NCI-H774 (cell line): ENCODE measurements around the gene CTNND1.

Source experiments
- DNase-seq: peaks from one replicate; lab custom pipeline; 2025; lab: John Stamatoyannopoulos, UW

Gene CTNND1

DNA sequence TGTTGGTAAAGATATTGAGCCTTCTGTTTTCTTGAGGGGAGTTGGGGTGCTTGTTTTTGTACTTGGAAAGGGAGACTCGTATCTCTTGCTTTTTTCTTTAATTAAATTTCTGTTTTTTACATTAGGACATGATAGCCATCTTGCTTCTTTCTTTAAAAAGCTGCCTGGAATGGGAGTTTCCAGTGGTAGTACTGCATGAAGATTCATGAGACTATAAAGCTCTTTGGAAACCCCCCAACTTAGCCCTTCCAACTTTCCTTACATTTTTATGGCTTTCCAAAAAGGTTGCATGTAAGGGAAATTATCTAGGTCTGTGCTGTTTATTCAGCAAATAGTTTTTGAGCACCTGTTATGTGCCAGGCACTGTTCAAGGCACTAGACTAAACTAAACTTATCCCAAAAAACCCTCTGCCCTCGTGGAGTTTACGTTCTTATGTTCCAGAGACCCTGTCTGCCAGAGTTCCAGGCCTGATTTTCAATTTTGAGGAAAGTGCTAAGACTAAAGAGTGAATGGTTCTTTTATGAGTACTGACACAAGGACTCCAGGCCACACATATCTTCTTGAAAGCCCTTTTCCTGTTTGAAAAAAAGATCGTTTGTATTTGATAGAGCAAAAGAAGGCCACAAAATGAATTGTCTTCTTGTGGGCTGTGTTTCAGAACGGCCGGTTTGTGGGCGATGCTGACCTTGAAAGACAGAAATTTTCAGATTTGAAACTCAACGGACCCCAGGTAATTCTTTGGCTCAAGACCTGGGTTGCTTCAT, 31.9 kb downstream of the CTNND1 start:
- no peak for DNase-seq

- no peak for DNase-seq
Observed at GRCh38 chr11:57798905-57799559, 37.4 kb downstream of the CTNND1 start.

GRCh38 chr11:57800444-57801182, 39.0 kb downstream of the CTNND1 start:
- DNase-seq = peak; percentile 89

DNA sequence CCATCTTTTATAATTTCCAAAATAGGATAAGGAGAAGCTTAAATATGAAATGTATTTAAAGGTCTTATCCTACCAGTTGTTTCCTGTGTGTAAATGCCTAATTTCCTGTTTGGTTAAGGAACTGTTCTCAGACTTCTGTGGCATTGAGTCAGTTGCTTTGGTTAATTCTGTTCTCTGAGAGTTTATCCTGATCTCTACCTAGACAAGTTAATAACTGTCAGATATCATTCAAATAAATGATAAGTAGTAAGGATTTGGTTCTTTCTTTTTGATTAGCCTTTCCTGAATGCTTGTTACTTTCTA, 39.5 kb downstream of the CTNND1 start:
- DNase-seq = no peak

DNA sequence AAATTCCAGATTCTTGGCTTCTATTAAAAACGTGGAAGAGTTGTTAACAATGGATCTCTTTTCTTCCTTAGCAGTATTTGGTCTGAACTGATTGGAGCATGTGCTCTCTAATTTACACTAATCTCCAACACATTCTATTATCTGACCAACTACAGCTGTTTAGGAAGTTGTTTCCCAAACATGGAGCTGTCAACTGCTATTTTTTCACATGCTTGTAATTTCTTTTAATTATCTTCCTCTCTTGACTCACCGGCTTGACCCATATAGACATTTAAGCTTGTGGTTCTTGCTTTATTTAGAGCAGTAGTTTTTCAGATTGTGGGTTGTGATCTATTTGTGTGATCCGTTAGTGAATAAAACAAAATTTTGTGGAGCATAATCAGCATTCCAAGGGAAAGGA, 40.8 kb downstream of the CTNND1 start:
- DNase-seq = no peak

DNA sequence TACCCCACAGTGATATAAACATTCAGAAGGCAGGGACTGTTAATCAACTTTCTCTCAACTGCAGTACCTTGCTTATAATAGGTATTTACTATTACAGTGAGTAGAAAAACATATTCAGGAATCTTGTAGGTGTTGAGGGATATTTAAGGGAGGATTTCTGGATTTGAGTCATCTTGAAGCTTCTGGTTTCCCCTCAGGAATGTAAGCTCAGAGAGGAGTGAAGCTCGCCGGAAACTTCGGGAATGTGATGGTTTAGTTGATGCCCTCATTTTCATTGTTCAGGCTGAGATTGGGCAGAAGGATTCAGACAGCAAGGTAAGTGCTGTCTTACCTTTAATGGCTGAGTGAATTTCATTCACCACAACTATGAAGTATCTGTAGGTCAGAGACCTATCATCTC, 42.9 kb downstream of the CTNND1 start:
- DNase-seq = no peak

- DNase-seq = no peak
Observed at GRCh38 chr11:57805780-57806179, 44.2 kb downstream of the CTNND1 start.

DNA sequence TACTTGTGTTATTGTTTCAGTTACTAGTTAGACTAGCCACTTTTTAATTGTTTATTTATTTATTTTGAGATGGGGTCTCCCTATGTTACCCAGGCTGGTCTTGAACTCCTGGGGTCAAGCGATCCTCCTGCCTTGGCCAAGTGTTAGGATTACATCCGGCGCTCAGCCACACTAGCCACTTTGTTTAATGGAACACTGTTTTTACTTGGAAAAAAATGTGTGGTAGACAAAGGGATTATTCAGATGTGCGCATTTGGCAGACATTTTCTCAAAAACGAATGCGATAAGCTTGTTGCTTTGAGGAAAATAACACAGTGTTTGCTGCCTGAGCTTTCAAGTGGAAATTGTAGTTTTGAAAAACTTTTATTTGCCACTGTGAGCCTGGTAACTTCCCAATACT, 51.0 kb downstream of the CTNND1 start:
- DNase-seq = no peak

DNA sequence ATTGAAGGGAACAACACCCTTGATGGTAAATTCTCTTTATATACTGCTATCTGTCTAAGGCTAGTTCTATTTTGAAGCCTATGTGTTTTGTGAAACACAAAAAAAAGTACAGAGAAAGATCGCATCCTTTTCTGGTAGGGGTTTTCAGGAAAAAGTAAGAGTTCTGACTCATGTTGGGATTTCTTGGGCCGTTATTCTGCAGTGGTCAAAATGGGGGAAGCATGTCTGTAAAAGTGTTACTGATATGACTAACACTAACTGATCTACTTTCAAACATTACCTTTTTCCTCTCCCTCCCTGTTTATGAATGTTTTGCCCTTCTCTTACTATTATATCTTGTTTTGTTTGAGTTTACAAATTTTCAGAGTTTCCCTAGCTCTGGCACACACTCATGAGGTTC, 53.9 kb downstream of the CTNND1 start:
- no peak for DNase-seq

GRCh38 chr11:57815877-57816276, 54.3 kb downstream of the CTNND1 start:
- DNase-seq = no peak

DNA sequence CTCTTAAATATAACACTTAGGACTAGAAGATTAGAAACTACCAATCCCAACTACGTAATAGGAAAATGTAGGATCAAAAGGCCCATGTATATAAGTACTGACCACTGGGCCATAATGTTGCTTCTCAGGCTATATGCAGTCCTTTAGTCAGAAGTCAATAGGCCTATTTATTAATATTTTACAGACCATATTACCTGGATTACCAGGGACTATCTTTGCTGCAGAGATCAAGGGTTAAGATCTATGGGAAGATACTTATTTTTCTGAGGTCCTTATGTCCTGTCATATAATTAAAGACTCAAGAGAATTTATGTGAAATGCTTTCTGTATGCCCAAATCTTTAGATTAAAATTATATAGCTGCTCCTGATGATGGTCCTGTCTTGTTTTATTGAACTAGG, 57.2 kb downstream of the CTNND1 start:
- no peak for DNase-seq

GRCh38 chr11:57819252-57819979, 57.8 kb downstream of the CTNND1 start:
- no peak for DNase-seq

DNA sequence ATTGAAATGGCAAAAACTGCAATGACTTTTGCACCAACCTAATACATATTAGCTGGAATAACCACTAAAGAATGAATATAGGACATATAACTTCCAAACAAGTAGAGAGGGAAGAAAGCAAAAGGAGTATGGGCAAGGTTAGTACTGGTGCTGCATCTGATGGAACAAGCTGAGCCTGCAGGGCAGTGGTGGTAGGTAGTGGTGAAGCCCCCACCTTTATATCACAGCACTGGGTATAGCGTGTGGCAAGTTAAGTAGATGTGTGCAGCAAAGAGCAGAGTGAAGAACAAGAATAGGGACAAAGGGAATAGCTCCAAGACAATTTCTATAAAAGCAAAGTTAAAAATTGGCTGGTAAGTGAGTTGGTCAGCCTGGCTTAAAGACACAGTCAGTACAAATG, 62.3 kb downstream of the CTNND1 start:
- DNase-seq = no peak

DNA sequence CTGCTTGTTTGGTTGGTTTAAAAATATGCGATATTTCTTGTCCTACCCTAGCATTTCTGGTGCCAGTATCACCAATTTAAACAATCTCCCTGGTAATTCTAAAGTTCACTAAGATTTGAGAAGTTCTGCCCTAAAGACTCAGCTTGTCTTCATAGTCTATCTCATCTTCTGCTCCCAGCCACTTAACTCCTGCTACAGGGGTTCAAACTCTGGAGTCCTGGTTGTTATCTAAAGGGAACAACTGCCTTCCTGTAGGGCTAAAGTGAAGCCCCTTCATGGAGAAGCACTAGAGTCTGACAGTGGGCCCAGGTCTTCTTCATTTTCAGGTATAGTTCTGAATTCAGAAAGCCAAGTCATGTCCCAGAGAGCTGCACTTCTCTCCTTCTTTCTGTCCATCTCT, 73.2 kb downstream of the CTNND1 start:
- no peak for DNase-seq

GRCh38 chr11:57838609-57839008, 77.0 kb downstream of the CTNND1 start:
- DNase-seq = peak; percentile 55

GRCh38 chr11:57842873-57843272, 81.3 kb downstream of the CTNND1 start:
- no peak for DNase-seq

- DNase-seq = no peak
Observed at GRCh38 chr11:57867966-57868365, 106.4 kb downstream of the CTNND1 start.

DNA sequence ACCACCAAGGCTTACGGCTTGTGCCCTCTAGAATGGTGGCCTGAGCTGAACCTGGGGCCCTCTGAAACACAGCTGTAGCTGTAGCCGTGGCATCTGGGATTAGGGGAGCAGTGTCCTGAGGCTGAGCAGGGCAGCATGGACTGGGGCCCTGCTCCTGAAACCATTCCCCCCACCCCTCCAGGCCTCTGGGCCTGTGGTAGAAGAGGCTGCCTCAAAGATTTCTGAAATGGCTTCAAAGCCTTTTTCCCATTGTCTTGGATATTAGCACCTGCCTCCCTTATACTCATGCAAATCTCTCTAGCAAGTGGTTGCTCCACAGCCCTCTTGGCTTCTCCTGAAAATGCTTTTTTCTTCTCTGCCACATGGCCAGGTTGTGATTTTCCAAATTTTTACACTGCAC, 106.9 kb downstream of the CTNND1 start:
- no peak for DNase-seq
